HepG2 (cell line): Measurements from ENCODE around the gene SLC25A23. TPM values are rescaled to one million over a fixed set of nuclear protein-coding genes. Genes with fewer than 3 reads are reported as not detected.

Experiments used
- ATF7 ChIP-seq, 2 experiments: fragments of 450-650 bp in 1 of 2; sonication (generic) in 1 of 2; formaldehyde crosslinking in 1 of 2; IDR thresholded peaks; 2 replicates each; pipeline versions ENCODE4 v1.4.0 to v1.6.1; 2016 to 2020; ENCODE audit warnings: antibody characterized with exemption in 1 of 2, mild to moderate bottlenecking in 1 of 2, missing genetic modification reagents in 1 of 2
- MEIS2 ChIP-seq: sonication (generic); formaldehyde crosslinking; IDR thresholded peaks from 2 replicates; pipeline ENCODE4 v1.9.0; 2021; ENCODE audit warnings: mild to moderate bottlenecking, missing genetic modification reagents
- NFE2 ChIP-seq: sonication (generic); formaldehyde crosslinking; IDR thresholded peaks from 2 replicates; pipeline ENCODE4 v1.4.0; 2020; ENCODE audit warnings: missing genetic modification reagents
- PATZ1 ChIP-seq: sonication (generic); formaldehyde crosslinking; IDR thresholded peaks from 2 replicates; pipeline ENCODE4 v1.4.0; 2020; ENCODE audit warnings: missing genetic modification reagents
- PHF20 ChIP-seq: sonication (generic); formaldehyde crosslinking; IDR thresholded peaks from 2 replicates; pipeline ENCODE4 v1.5.0; 2020; ENCODE audit warnings: mild to moderate bottlenecking, missing genetic modification reagents
- ZBTB40 ChIP-seq, 2 experiments: fragments of 450-650 bp in 1 of 2; sonication (generic) in 1 of 2; formaldehyde crosslinking in 1 of 2; IDR thresholded peaks; 2 replicates each; pipeline versions ENCODE4 v1.6.1 to v1.8.0; 2016 to 2022; ENCODE audit warnings: antibody characterized with exemption in 1 of 2, mild to moderate bottlenecking in 1 of 2, missing genetic modification reagents in 1 of 2
- ZBTB46 ChIP-seq: sonication (generic); formaldehyde crosslinking; IDR thresholded peaks from 2 replicates; pipeline ENCODE4 v1.4.0; 2020; ENCODE audit warnings: mild to moderate bottlenecking, missing genetic modification reagents, borderline replicate concordance
- ZNF3 ChIP-seq: IDR thresholded peaks from 2 replicates; pipeline ENCODE4 v1.7.0; 2017; ENCODE audit warnings: inconsistent platforms
- polyA plus RNA-seq, 8 experiments: library from polyadenylated mRNA; depleted of rRNA in 3 of 8; stranded (reverse) in 7 of 8; unstranded in 1 of 8; fragments of >200 nt; fragmentation: Illumina TruSeq in 4 of 8; extraction: Trizol in 4 of 8; gene quantifications; 2 replicates each; pipeline versions ENCODE4 v1.2.1 to v1.2.3, GENCODE V29; 2011 to 2016; ENCODE audit warnings: low read depth in 4 of 8, missing spikeins in 1 of 8, mixed read lengths in 1 of 8; ENCODE audit not compliant: insufficient read depth in 1 of 8
- total RNA-seq, 5 experiments: library from RNA; depleted of rRNA; stranded (reverse); fragments of >200 nt; fragmentation: Illumina TruSeq; extraction: Trizol; gene quantifications; 2 replicates each; pipeline ENCODE4 v1.2.3, GENCODE V29; 2016; ENCODE audit warnings: low read depth in 1 of 5

Gene SLC25A23
- total and polyA plus RNA-seq, 2 of the 13 experiments (the other 11 are each of a cell fraction or from before 2014, with no cell fraction given), result 12.4 to 15.2 TPM

GRCh38 chr19:6460099-6460884 is 700 bp upstream of the SLC25A23 start (continued):
- TF ChIP-seq ZBTB40 (IDR thresholded peaks at IDR 0.05) (no peak), ZBTB40 (CRISPR knock-in tag; IDR thresholded peaks at IDR 0.05) (peak; percentile 41), MEIS2 (CRISPR knock-in tag) (no peak; the same call in 1 of the 2 replicates), PHF20 (CRISPR knock-in tag) (0 out of 2 replicates have a peak, but pooled peaks have one; percentile 25), ZNF3 (CRISPR knock-in tag) (peak; percentile 50; the same call in 1 of the 2 replicates), PATZ1 (CRISPR knock-in tag) (peak; percentile 82), ATF7 (IDR thresholded peaks at IDR 0.05) (no peak), ATF7 (CRISPR knock-in tag; IDR thresholded peaks at IDR 0.05) (0 out of 2 replicates have a peak, but pooled peaks have one; percentile 31), NFE2 (CRISPR knock-in tag) (no peak), ZBTB46 (0 out of 2 replicates have a peak, but pooled peaks have one; percentile 25)
